A549 (cell line): ENCODE data around the gene AIPL1. TPM values are rescaled to one million over a fixed set of nuclear protein-coding genes. Genes with fewer than 3 reads are reported as not detected.
A peak's percentile ranks its signal among the peaks of the same experiment; 100 is the strongest.

ENCODE experiments used
- ATAC-seq, 2 experiments: fragments of 200-7000 bp in 1 of 2; fragments of >200 bp in 1 of 2; cut with Nextera tagmentation in 1 of 2; cut with Tn5 transposase in 1 of 2; 3 replicates each; pipeline versions ENCODE4 v1.8.0 to v1.9.1; 2018 to 2020; ENCODE audit warnings: mild to moderate bottlenecking in 1 of 2, moderate library complexity in 1 of 2
- CTCF ChIA-PET: fragments of 300-600 bp; sonication (Branson Sonifier 250); formaldehyde crosslinking; extraction: SDS; loops from one replicate; lab custom pipeline; 2021; ENCODE audit warnings: antibody characterized with exemption, inconsistent platforms; lab: Yijun Ruan, JAX
- POLR2A ChIA-PET: fragments of 350-600 bp; formaldehyde crosslinking; extraction: SDS; loops from one replicate; lab custom pipeline; 2021; ENCODE audit warnings: antibody characterized with exemption, inconsistent platforms; lab: Yijun Ruan, JAX
- DNase-seq, 2 experiments: peaks; one replicate each; pipeline versions ENCODE4 v3.0.0 to v3.0.0-alpha.2; 2011 to 2016; ENCODE audit warnings: low read depth in 1 of 2, low spot score in 1 of 2
- FAIRE-seq: peaks from 2 replicates; lab custom pipeline; 2011; peaks lifted over from hg19 to GRCh38; lab: Jason Lieb, UNC
- H3K27ac ChIP-seq, 2 experiments: fragments of >200 bp; sonication (Bioruptor Twin); formaldehyde crosslinking; 3 replicates each; pipeline ENCODE4 v1.5.1; 2016 to 2017
- H3K4me1 ChIP-seq: fragments of >200 bp; sonication (Bioruptor Twin); formaldehyde crosslinking; 3 replicates; pipeline ENCODE4 v1.6.1; 2016
- H3K4me2 ChIP-seq: fragments of >200 bp; sonication (Bioruptor Twin); formaldehyde crosslinking; 3 replicates; pipeline ENCODE4 v1.6.1; 2016
- H3K4me3 ChIP-seq: fragments of >200 bp; sonication (Bioruptor Twin); formaldehyde crosslinking; 3 replicates; pipeline ENCODE4 v1.5.1; 2016
- H3K9me3 ChIP-seq: fragments of >200 bp; sonication (Bioruptor Twin); formaldehyde crosslinking; 3 replicates; pipeline ENCODE4 v1.6.1; 2016
- BHLHE40 ChIP-seq: IDR thresholded peaks from 2 replicates; pipeline ENCODE4 v1.6.1; 2012; ENCODE audit warnings: low read depth, low read length, inconsistent platforms
- EP300 ChIP-seq, 2 experiments: fragments of >200 bp; sonication (Bioruptor Twin); formaldehyde crosslinking; IDR thresholded peaks; 2 replicates in 1 of 2; 3 replicates in 1 of 2; pipeline ENCODE4 v1.6.1; 2016 to 2017
- FOSB ChIP-seq: fragments of 250-450 bp; sonication (Bioruptor Pico); IDR thresholded peaks from 2 replicates; pipeline ENCODE4 v1.5.0; 2020; ENCODE audit warnings: mild to moderate bottlenecking, moderate library complexity
- FOSL2 ChIP-seq, 2 experiments: fragments of 450-650 bp in 1 of 2; fragments of >200 bp in 1 of 2; sonication (Bioruptor Twin) in 1 of 2; formaldehyde crosslinking; IDR thresholded peaks; 2 replicates each; pipeline versions ENCODE4 v1.5.0 to v1.6.1; 2016 to 2020; ENCODE audit warnings: mild to moderate bottlenecking in 1 of 2, moderate library complexity in 1 of 2
- HDAC2 ChIP-seq: fragments of 200-600 bp; sonication (generic); IDR thresholded peaks from 2 replicates; pipeline ENCODE4 v1.6.1; 2016
- HES2 ChIP-seq: fragments of >200 bp; sonication (Bioruptor Twin); formaldehyde crosslinking; IDR thresholded peaks from 2 replicates; pipeline ENCODE4 v1.6.1; 2016
- HOXA7 ChIP-seq: fragments of 250-450 bp; sonication (Bioruptor Pico); IDR thresholded peaks from 2 replicates; pipeline ENCODE4 v1.5.0; 2020; ENCODE audit warnings: mild to moderate bottlenecking, moderate library complexity
- HOXB13 ChIP-seq: fragments of 250-450 bp; sonication (Bioruptor Pico); IDR thresholded peaks from 2 replicates; pipeline ENCODE4 v1.5.0; 2020; ENCODE audit warnings: low read depth, mild to moderate bottlenecking, moderate library complexity
- JUN ChIP-seq, 2 experiments: fragments of >200 bp; sonication (Bioruptor Twin); formaldehyde crosslinking; IDR thresholded peaks; 2 replicates in 1 of 2; 3 replicates in 1 of 2; pipeline ENCODE4 v1.6.1; 2016 to 2017
- JUNB ChIP-seq: fragments of >200 bp; sonication (Bioruptor Twin); formaldehyde crosslinking; IDR thresholded peaks from 2 replicates; pipeline ENCODE4 v1.6.1; 2016
- KDM1A ChIP-seq: fragments of 200-600 bp; sonication (generic); IDR thresholded peaks from 2 replicates; pipeline ENCODE4 v1.6.1; 2016; ENCODE audit warnings: low read depth, mild to moderate bottlenecking
- MAFK ChIP-seq: fragments of 450-650 bp; IDR thresholded peaks from 2 replicates; pipeline ENCODE4 v1.6.1; 2014; ENCODE audit not compliant: partially characterized antibody
- MAZ ChIP-seq: fragments of 150-350 bp; IDR thresholded peaks from 2 replicates; pipeline ENCODE4 v1.6.1; 2014; ENCODE audit warnings: antibody characterized with exemption, low read depth, low read length, borderline replicate concordance
- MYC ChIP-seq: IDR thresholded peaks from 2 replicates; pipeline ENCODE4 v1.6.1; 2012; ENCODE audit warnings: mild to moderate bottlenecking, inconsistent platforms, low read length, improper control_type of control experiment, borderline replicate concordance
- NFE2L2 ChIP-seq: fragments of 150-350 bp; conservative IDR thresholded peaks from 2 replicates; pipeline ENCODE4 v1.6.1; 2014; ENCODE audit warnings: low read length
- PHF8 ChIP-seq: fragments of 200-600 bp; sonication (generic); IDR thresholded peaks from 2 replicates; pipeline ENCODE4 v1.6.1; 2016; ENCODE audit warnings: low read depth, mild to moderate bottlenecking, antibody characterized with exemption, moderate library complexity, borderline replicate concordance
- SREBF2 ChIP-seq: fragments of 450-650 bp; IDR thresholded peaks from 2 replicates; pipeline ENCODE4 v1.6.1; 2014; ENCODE audit warnings: mild to moderate bottlenecking, moderate library complexity
- USF2 ChIP-seq: fragments of 450-650 bp; IDR thresholded peaks from 2 replicates; pipeline ENCODE4 v1.6.1; 2014; ENCODE audit warnings: antibody characterized with exemption
- ZC3H11A ChIP-seq: fragments of 450-650 bp; IDR thresholded peaks from 2 replicates; pipeline ENCODE4 v1.6.1; 2014; ENCODE audit warnings: antibody characterized with exemption, mild to moderate bottlenecking
- ZNF302 ChIP-seq: fragments of 250-450 bp; sonication (Bioruptor Pico); IDR thresholded peaks from 2 replicates; pipeline ENCODE4 v1.9.0; 2021; ENCODE audit warnings: inconsistent platforms, mild to moderate bottlenecking, moderate library complexity
- ZSCAN20 ChIP-seq: fragments of 250-450 bp; sonication (Bioruptor Pico); IDR thresholded peaks from 2 replicates; pipeline ENCODE4 v1.8.0; 2022; ENCODE audit warnings: mild to moderate bottlenecking, moderate library complexity
- WGBS: methylation state at CpG from one replicate; pipeline ENCODE4 v1.1.6; 2017; ENCODE audit errors: missing lambda C conversion rate; 5-methylcytosine and 5-hydroxymethylcytosine counted together
- polyA plus RNA-seq, 4 experiments: library from polyadenylated mRNA; depleted of rRNA in 3 of 4; stranded (reverse); fragments of >200 nt; fragmentation: RNase III in 1 of 4; extraction: RNeasy Plus Mini Kit Qiagen cat#74134 plus additional on column Dnase treatment in 1 of 4; gene quantifications; 2 replicates in 3 of 4; 3 replicates in 1 of 4; pipeline ENCODE4 v1.2.3, GENCODE V29; 2011 to 2017
- TF ChIP-seq, protein P1 (sequence below): fragments of 250-450 bp; sonication (Bioruptor Pico); IDR thresholded peaks from 2 replicates; pipeline ENCODE4 v1.5.0; 2021; ENCODE audit warnings: mild to moderate bottlenecking, moderate library complexity, borderline replicate concordance

The AIPL1 gene
- polyA plus RNA-seq, 2 of the 4 experiments (the other 2 are of a cell fraction), result not detected

DNA sequence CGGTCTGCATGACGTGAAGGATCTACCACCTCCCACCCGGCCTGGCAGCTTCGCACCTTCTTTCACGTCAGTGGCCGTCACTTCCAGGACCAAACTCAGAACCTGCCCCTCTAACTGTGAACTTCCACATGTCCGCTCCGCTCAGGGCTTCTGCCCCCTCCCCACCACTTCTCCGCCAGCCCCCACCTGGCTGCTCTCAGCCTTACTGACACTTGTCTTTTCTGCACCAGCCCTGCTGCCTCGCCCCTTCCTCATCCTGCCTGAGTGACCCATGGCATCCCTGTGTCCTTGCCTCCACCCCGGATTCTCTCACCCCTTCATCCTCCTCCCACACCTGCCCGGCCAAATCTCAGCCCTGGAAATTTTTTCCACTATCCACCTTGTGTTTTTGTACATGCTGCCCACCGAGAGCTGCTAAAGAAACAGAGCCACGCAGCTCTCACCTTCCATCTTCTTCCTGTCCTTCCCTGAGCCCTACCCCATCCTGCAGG lies 23.6 kb upstream of the AIPL1 start:
- WGBS, result 83% methylated on average over 14 of the region's 14 CpGs
- Histone ChIP-seq H3K4me1 (peaks cover 18% of the 10 kb centered on the region), H3K4me3 (no peak overlapping the region), H3K9me3 (no peaks in the 10 kb centered on the region), H3K4me2 (no peak overlapping the region), H3K27ac (no peak overlapping the region)
- POLR2A ChIA-PET, result no interaction called here
- CTCF ChIA-PET, result interaction anchor here (1.1 to 8.1 kb wide), 2 partner anchors 15 to 546 kb away, joined by 4 to 77 read pairs; no protein-coding TSS in a partner anchor
- ATAC-seq (no peak), DNase-seq (no peak), FAIRE-seq (no peak)
- TF ChIP-seq PHF8, result no peak
- TF ChIP-seq KDM1A, result no peak
- no peak for TF ChIP-seq ZC3H11A
- no peak for TF ChIP-seq USF2

DNA sequence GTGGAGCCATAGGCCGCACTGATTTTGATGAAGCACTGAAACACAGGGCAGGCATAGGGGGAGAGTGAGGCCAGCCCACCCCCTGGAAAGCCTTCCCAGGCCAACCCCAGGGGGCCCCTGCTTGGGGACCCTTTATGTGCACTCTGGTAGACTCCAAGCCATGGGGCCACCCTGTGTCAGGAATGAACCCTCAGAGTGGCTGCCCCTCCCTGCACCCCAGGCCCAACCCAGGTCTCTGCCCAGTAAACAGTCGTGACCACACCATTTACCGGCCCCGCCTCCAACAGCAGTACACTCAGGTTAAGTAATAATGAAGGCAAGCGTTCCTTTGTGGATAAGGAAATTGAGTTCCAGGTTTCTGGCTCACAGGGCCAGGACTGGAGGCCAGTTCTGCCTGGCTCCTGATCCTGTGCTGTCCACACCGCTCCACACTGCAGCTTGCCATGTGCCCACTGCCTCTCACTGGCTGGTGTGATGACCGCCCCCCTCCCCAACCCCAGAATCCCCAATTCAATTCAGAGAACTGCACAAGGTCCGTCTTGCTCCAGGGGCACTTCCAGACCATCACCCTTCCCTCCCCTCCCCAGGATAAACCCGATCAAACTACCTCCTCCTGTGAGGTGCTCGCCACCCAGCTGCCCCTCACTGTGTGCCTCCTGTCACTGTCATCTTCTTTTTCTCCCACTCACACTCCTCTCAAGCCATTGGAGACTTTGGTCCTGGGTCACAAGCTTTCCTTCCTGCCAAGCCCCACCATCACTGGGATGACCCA lies 23.0 kb upstream of the AIPL1 start:
- POLR2A ChIA-PET, result no interaction called here
- H3K4me1 ChIP-seq, result peaks cover 18% of the 10 kb centered on the region
- H3K4me2 ChIP-seq, result peak overlapping the region; percentile 48; the same call in 1 of the 3 replicates
- H3K27ac ChIP-seq, result peak overlapping the region in 1 of 2 experiments; percentile 41; a peak in 3 of 6 replicates
- FAIRE-seq (no peak), ATAC-seq (peak; percentile 14 to 36; a peak in 4 of 6 replicates), DNase-seq (no peak)
- WGBS, result 75% methylated on average over 10 of the region's 10 CpGs
- TF ChIP-seq BHLHE40 (no peak), HDAC2 (no peak), EP300 (IDR thresholded peaks at IDR 0.05) (no peak), FOSB (CRISPR knock-in tag) (no peak), MAFK (no peak), ZSCAN20 (no peak), NFE2L2 (no peak)
- CTCF ChIA-PET, result interaction anchor here (1.1 to 8.1 kb wide), 2 partner anchors 16 to 546 kb away, joined by 4 to 77 read pairs; no protein-coding TSS in a partner anchor
- H3K9me3 ChIP-seq, result no peaks in the 10 kb centered on the region
- H3K4me3 ChIP-seq, result no peak overlapping the region

DNA sequence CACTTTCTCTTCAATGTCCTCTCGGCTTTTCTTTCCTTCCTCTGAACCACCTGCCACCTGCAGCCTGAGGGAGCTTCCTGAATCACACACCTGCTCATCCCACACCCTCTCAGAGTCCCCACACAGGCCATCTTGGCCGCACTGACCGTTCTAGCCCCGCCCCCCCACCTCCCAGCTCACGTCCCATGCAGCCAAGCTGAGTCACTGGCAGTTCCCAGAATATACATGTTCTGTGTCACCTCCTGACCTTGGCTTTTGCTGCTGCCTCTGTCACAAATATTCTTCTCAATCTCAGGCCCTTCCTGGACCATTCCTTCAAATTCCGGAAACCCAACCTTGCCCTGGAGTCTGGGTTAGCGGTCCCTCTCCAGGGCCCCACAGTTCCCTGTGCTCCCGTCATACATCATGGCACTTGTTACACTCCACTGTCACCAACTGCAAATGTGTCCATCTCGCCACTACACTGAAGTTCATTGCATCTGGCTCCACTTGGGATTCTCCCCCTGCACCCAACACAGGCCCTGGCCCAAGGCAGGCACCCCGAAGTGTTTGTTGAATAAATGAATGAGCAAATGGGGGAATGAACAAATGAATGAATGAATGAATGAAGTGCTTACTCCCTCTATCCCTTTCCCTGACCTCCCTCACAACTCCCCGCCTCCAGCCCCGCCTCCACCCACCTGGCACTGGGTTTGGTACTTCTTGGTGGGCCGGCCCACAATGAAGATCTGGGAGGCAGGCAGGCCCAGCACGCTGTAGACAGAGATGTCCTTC lies 22.2 kb upstream of the AIPL1 start:
- 64% methylated on average over 14 of the region's 14 CpGs for WGBS
- Histone ChIP-seq H3K9me3 (no peaks in the 10 kb centered on the region), H3K4me1 (peaks cover 18% of the 10 kb centered on the region), H3K4me2 (peak overlapping the region; percentile 48), H3K4me3 (no peak overlapping the region), H3K27ac (peak overlapping the region; percentile 32 to 41; a peak in 4 of 6 replicates)
- POLR2A ChIA-PET, result no interaction called here
- CTCF ChIA-PET, result interaction anchor here (2.2 kb wide), 1 partner anchor 16 kb away, joined by 12 read pairs; no protein-coding TSS in a partner anchor
- DNase-seq (peak; percentile 57 to 87), ATAC-seq (peak; percentile 58 to 68; a peak in 5 of 6 replicates), FAIRE-seq (no peak)
- TF ChIP-seq JUN (IDR thresholded peaks at IDR 0.05) (no peak), FOSL2 (IDR thresholded peaks at IDR 0.05) (no peak), FOSL2 (CRISPR knock-in tag; IDR thresholded peaks at IDR 0.05) (peak; percentile 37), HOXB13 (no peak)

DNA sequence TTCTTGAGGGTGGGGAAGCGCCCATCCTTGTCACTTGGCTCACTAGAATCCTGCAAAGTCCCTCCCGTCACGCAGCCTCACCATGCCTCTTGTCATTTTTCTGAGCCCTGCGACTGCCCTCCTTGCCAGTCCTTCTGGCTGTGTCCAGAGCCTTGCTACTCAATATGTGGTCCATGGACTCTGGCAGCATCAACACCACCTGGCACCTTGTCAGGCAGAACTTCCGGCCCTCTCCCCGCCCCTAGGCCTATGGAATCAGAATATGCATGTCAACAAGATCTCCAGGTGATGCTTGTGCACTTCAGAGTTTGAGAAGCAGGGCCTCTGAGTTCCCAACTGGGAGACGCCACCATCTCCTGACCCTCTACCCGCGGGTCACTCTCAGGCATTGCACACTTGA lies 21.4 kb upstream of the AIPL1 start:
- no peak for FAIRE-seq
- Histone ChIP-seq H3K4me2 (peak overlapping the region; percentile 48; the same call in 2 of the 3 replicates), H3K4me1 (peaks cover 18% of the 10 kb centered on the region), H3K27ac (peak overlapping the region; percentile 5 to 41; a peak in 3 of 6 replicates), H3K4me3 (no peak overlapping the region), H3K9me3 (no peaks in the 10 kb centered on the region)
- TF ChIP-seq EP300 (IDR thresholded peaks at IDR 0.05) (no peak), SREBF2 (no peak), NFE2L2 (no peak), ZNF302 (CRISPR knock-in tag) (no peak), MYC (no peak), HES2 (no peak), HOXB13 (no peak), JUNB (no peak), MAZ (no peak), HOXA7 (no peak)
- TF ChIP-seq, protein P1, sequence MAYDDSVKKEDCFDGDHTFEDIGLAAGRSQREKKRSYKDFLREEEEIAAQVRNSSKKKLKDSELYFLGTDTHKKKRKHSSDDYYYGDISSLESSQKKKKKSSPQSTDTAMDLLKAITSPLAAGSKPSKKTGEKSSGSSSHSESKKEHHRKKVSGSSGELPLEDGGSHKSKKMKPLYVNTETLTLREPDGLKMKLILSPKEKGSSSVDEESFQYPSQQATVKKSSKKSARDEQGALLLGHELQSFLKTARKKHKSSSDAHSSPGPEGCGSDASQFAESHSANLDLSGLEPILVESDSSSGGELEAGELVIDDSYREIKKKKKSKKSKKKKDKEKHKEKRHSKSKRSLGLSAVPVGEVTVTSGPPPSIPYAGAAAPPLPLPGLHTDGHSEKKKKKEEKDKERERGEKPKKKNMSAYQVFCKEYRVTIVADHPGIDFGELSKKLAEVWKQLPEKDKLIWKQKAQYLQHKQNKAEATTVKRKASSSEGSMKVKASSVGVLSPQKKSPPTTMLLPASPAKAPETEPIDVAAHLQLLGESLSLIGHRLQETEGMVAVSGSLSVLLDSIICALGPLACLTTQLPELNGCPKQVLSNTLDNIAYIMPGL, result no peak
- ATAC-seq, result no peak; a peak in 1 of 6 replicates
- DNase-seq, result no peak
- 95% methylated on average over 9 of the region's 9 CpGs for WGBS
- ChIA-PET CTCF (interaction anchor here (1.3 to 2.2 kb wide), 2 partner anchors 16 to 210 kb away, joined by 3 to 12 read pairs; no protein-coding TSS in a partner anchor), POLR2A (no interaction called here)
